ENCODE measurements around the gene SENP2.
"Not testable (repeated sequence)": the region's sequence is repeated elsewhere in the genome, so short reads cannot be mapped to it uniquely, and the experiment has no call there.

Gene SENP2

DNA sequence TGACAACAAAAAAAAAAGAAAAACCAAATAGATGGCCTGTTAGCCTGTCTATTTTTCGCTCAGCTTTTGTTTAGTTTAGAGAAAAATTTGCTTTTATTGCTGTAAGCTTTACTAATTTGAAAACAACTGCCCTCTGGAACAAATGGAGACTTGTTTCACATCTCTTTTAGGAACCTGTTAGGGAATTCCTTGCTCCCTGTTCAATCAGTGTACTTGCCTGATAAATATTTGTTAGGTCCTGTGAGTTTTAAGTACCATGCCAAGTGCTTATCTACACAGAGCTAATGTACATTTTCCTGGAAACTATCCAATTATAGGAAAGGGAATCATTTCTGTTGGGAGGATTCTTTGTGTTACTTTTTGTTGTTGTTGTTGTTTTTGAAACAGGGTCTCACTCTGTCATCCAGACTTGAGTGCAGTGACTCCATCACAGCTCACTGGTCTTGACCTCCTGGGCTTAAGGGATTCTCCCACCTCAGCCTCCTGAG, 30.2 kb upstream of the SENP2 start:
- Histone ChIP-seq H3K4me1 (ENCODE audit: control insufficient read depth in 1 of 2, insufficient read depth in 2 of 2, low read length in 2 of 2) (peaks cover 0 to 2% of the 10 kb centered on the region in 2 experiments), H3K4me2 (ENCODE audit: low read length) (no peak overlapping the region), H3K79me1 (ENCODE audit: low read length) (no peaks in the 10 kb centered on the region), H3K27me3 (ENCODE audit: insufficient read depth, low read length) (no peaks in the 10 kb centered on the region), H2BK5ac (ENCODE audit: low read depth, low read length, poor library complexity) (no peak overlapping the region), H2BK12ac (ENCODE audit: low read length) (no peak overlapping the region), H2BK120ac (ENCODE audit: insufficient read depth, low read length, poor library complexity) (no peak overlapping the region), H3K4me3 (ENCODE audit: low read depth, low read length) (no peak overlapping the region), H3K23ac (ENCODE audit: low read length) (no peak overlapping the region), H4K12ac (ENCODE audit: low read depth, low read length) (no peak overlapping the region), H3K9ac (ENCODE audit: low read length) (no peak overlapping the region), H3K27ac (ENCODE audit: low read depth, low read length) (no peak overlapping the region), H3K9me3 (ENCODE audit: insufficient read depth, low read depth, low read length) (no peaks in the 10 kb centered on the region), H3K4ac (ENCODE audit: low read depth, low read length) (no peak overlapping the region), H3K18ac (ENCODE audit: low read length) (no peak overlapping the region), H2AK5ac (ENCODE audit: low read length) (no peak overlapping the region), H3K14ac (ENCODE audit: low read length) (no peak overlapping the region), H4K8ac (ENCODE audit: low read depth, low read length) (no peak overlapping the region), H4K91ac (ENCODE audit: low read depth, low read length) (no peak overlapping the region), H3K79me2 (ENCODE audit: control insufficient read depth, insufficient read depth, low read length, poor library complexity) (no peaks in the 10 kb centered on the region), H2AFZ (ENCODE audit: insufficient read depth, low read length, poor library complexity) (no peak overlapping the region), H3K36me3 (ENCODE audit: control insufficient read depth in 1 of 2, insufficient read depth in 2 of 2, low read length in 2 of 2) (no peaks in the 10 kb centered on the region)
- no CpG with 5 or more reads among the region's 1 CpG for WGBS (ENCODE audit: extremely low coverage, insufficient coverage, insufficient read length)
- DNase-seq = no peak

GRCh38 chr3:185556640-185557039, 29.5 kb upstream of the SENP2 start:
- not testable (repeated sequence) for H3K4me1 ChIP-seq (ENCODE audit: control insufficient read depth in 1 of 2, insufficient read depth in 2 of 2, low read length in 2 of 2)

DNA sequence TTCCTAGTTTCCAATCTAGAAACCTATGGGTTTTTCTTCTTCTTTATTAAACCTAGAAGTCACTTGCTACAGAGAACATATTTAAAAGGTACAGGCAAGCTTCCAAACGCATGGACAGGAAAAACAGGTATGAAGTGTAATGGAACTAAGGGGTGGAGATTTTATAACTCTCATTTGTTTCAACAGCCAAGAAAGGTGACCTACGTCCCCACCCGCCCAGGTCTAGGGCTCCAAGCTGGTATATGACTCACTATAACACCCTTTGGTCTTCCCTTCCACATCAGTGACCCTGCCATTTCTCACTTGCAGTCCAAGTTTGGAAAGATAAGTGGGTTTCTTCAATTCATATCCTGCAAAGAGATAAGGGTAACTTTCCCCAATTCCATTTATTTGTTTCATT, 27.7 kb upstream of the SENP2 start:
- Histone ChIP-seq H2AFZ (ENCODE audit: insufficient read depth, low read length, poor library complexity) (no peak overlapping the region), H3K18ac (ENCODE audit: low read length) (no peak overlapping the region), H2BK120ac (ENCODE audit: insufficient read depth, low read length, poor library complexity) (no peak overlapping the region), H3K27ac (ENCODE audit: low read depth, low read length) (no peak overlapping the region), H4K91ac (ENCODE audit: low read depth, low read length) (no peak overlapping the region), H2BK5ac (ENCODE audit: low read depth, low read length, poor library complexity) (no peak overlapping the region), H3K9me3 (ENCODE audit: insufficient read depth, low read depth, low read length) (no peaks in the 10 kb centered on the region), H3K14ac (ENCODE audit: low read length) (no peak overlapping the region), H3K4me2 (ENCODE audit: low read length) (no peak overlapping the region), H3K79me1 (ENCODE audit: low read length) (no peaks in the 10 kb centered on the region), H3K27me3 (ENCODE audit: insufficient read depth, low read length) (no peaks in the 10 kb centered on the region), H3K79me2 (ENCODE audit: control insufficient read depth, insufficient read depth, low read length, poor library complexity) (no peaks in the 10 kb centered on the region), H3K4ac (ENCODE audit: low read depth, low read length) (no peak overlapping the region), H4K12ac (ENCODE audit: low read depth, low read length) (no peak overlapping the region), H3K36me3 (ENCODE audit: control insufficient read depth in 1 of 2, insufficient read depth in 2 of 2, low read length in 2 of 2) (no peaks in the 10 kb centered on the region), H2AK5ac (ENCODE audit: low read length) (no peak overlapping the region), H3K9ac (ENCODE audit: low read length) (no peak overlapping the region), H3K4me3 (ENCODE audit: low read depth, low read length) (no peak overlapping the region), H3K4me1 (ENCODE audit: control insufficient read depth in 1 of 2, insufficient read depth in 2 of 2, low read length in 2 of 2) (peaks cover 0 to 2% of the 10 kb centered on the region in 2 experiments), H2BK12ac (ENCODE audit: low read length) (no peak overlapping the region), H3K23ac (ENCODE audit: low read length) (no peak overlapping the region), H4K8ac (ENCODE audit: low read depth, low read length) (no peak overlapping the region)
- no CpG with 5 or more reads among the region's 3 CpGs for WGBS (ENCODE audit: extremely low coverage, insufficient coverage, insufficient read length)
- peak; percentile 42 to 64 for DNase-seq

More at GRCh38 chr3:185556640-185557039, 29.5 kb upstream of the SENP2 start:
- H4K12ac ChIP-seq (ENCODE audit: low read depth, low read length); H4K8ac ChIP-seq (ENCODE audit: low read depth, low read length); H3K14ac ChIP-seq (ENCODE audit: low read length); H3K27ac ChIP-seq (ENCODE audit: low read depth, low read length); H3K36me3 ChIP-seq (ENCODE audit: control insufficient read depth in 1 of 2, insufficient read depth in 2 of 2, low read length in 2 of 2); H2AFZ ChIP-seq (ENCODE audit: insufficient read depth, low read length, poor library complexity); H3K4me3 ChIP-seq (ENCODE audit: low read depth, low read length); DNase-seq; H3K23ac ChIP-seq (ENCODE audit: low read length); H3K9ac ChIP-seq (ENCODE audit: low read length); H3K79me1 ChIP-seq (ENCODE audit: low read length); H2BK120ac ChIP-seq (ENCODE audit: insufficient read depth, low read length, poor library complexity); H3K79me2 ChIP-seq (ENCODE audit: control insufficient read depth, insufficient read depth, low read length, poor library complexity); H2AK5ac ChIP-seq (ENCODE audit: low read length); H2BK5ac ChIP-seq (ENCODE audit: low read depth, low read length, poor library complexity); H4K91ac ChIP-seq (ENCODE audit: low read depth, low read length); H2BK12ac ChIP-seq (ENCODE audit: low read length); H3K18ac ChIP-seq (ENCODE audit: low read length); H3K4ac ChIP-seq (ENCODE audit: low read depth, low read length); H3K9me3 ChIP-seq (ENCODE audit: insufficient read depth, low read depth, low read length); H3K27me3 ChIP-seq (ENCODE audit: insufficient read depth, low read length); H3K4me2 ChIP-seq (ENCODE audit: low read length): not testable (repeated sequence)
- WGBS (ENCODE audit: extremely low coverage, insufficient coverage, insufficient read length) = no CpG with 5 or more reads among the region's 6 CpGs

GRCh38 chr3:185559706-185560090, 26.4 kb upstream of the SENP2 start:
- no peak overlapping the region for H3K27ac ChIP-seq (ENCODE audit: low read depth, low read length)

More at GRCh38 chr3:185559706-185560090, 26.4 kb upstream of the SENP2 start:
- H3K9me3 ChIP-seq (ENCODE audit: insufficient read depth, low read depth, low read length) = no peaks in the 10 kb centered on the region
- no peak overlapping the region for H2AFZ ChIP-seq (ENCODE audit: insufficient read depth, low read length, poor library complexity)
- H2BK12ac ChIP-seq (ENCODE audit: low read length) = no peak overlapping the region
- H3K14ac ChIP-seq (ENCODE audit: low read length) = no peak overlapping the region
- no peaks in the 10 kb centered on the region for H3K79me1 ChIP-seq (ENCODE audit: low read length)
- no peaks in the 10 kb centered on the region for H3K27me3 ChIP-seq (ENCODE audit: insufficient read depth, low read length)
- no peaks in the 10 kb centered on the region for H3K79me2 ChIP-seq (ENCODE audit: control insufficient read depth, insufficient read depth, low read length, poor library complexity)
- H2BK5ac ChIP-seq (ENCODE audit: low read depth, low read length, poor library complexity) = no peak overlapping the region
- H3K9ac ChIP-seq (ENCODE audit: low read length) = no peak overlapping the region
- no peak overlapping the region for H4K12ac ChIP-seq (ENCODE audit: low read depth, low read length)
- no peak overlapping the region for H4K8ac ChIP-seq (ENCODE audit: low read depth, low read length)
- no peaks in the 10 kb centered on the region for H3K36me3 ChIP-seq (ENCODE audit: control insufficient read depth in 1 of 2, insufficient read depth in 2 of 2, low read length in 2 of 2)
- H2AK5ac ChIP-seq (ENCODE audit: low read length) = no peak overlapping the region
- no peak overlapping the region for H3K4ac ChIP-seq (ENCODE audit: low read depth, low read length)
- no peak overlapping the region for H2BK120ac ChIP-seq (ENCODE audit: insufficient read depth, low read length, poor library complexity)
- no peak for DNase-seq
- peaks cover 0 to 2% of the 10 kb centered on the region in 2 experiments for H3K4me1 ChIP-seq (ENCODE audit: control insufficient read depth in 1 of 2, insufficient read depth in 2 of 2, low read length in 2 of 2)
- H3K4me3 ChIP-seq (ENCODE audit: low read depth, low read length) = no peak overlapping the region
- H4K91ac ChIP-seq (ENCODE audit: low read depth, low read length) = no peak overlapping the region
- no peak overlapping the region for H3K4me2 ChIP-seq (ENCODE audit: low read length)
- WGBS (ENCODE audit: extremely low coverage, insufficient coverage, insufficient read length) = no CpG with 5 or more reads among the region's 12 CpGs
- H3K23ac ChIP-seq (ENCODE audit: low read length) = no peak overlapping the region
- H3K18ac ChIP-seq (ENCODE audit: low read length) = no peak overlapping the region
